ENCODE measurements around the gene TASP1.
A peak's percentile ranks its signal among the peaks of the same experiment; 100 is the strongest.
"Not testable (repeated sequence)": the region's sequence is repeated elsewhere in the genome, so short reads cannot be mapped to it uniquely, and the experiment has no call there.

TASP1 gene

DNA sequence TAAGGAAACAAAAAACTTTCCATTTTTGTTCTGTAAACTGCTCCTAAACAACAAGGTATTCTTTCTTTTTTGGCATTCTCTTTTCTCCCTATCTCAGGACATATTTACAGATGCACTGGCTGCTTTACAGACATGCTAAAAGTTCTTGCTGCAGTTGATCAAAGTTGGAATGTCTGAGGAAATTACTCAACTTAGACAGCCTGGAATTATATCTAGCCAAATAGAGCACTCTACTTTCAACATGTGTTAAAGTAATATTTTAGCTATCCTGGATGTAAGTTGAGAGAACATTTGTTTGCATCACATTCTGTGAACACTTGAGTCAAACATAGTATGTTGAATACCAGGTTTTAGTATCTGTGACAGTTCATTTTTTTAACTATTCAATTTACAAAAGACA, 24.8 kb downstream of the TASP1 start:
- no peak for DNase-seq
- no peaks in the 10 kb centered on the region for H3K27me3 Mint-ChIP-seq (ENCODE audit: low read depth, poor library complexity)
- H3K36me3 Mint-ChIP-seq (ENCODE audit: low read depth): peaks cover 20% of the 10 kb centered on the region
- TF ChIP-seq, protein P1, sequence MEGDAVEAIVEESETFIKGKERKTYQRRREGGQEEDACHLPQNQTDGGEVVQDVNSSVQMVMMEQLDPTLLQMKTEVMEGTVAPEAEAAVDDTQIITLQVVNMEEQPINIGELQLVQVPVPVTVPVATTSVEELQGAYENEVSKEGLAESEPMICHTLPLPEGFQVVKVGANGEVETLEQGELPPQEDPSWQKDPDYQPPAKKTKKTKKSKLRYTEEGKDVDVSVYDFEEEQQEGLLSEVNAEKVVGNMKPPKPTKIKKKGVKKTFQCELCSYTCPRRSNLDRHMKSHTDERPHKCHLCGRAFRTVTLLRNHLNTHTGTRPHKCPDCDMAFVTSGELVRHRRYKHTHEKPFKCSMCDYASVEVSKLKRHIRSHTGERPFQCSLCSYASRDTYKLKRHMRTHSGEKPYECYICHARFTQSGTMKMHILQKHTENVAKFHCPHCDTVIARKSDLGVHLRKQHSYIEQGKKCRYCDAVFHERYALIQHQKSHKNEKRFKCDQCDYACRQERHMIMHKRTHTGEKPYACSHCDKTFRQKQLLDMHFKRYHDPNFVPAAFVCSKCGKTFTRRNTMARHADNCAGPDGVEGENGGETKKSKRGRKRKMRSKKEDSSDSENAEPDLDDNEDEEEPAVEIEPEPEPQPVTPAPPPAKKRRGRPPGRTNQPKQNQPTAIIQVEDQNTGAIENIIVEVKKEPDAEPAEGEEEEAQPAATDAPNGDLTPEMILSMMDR (IDR thresholded peaks at IDR 0.05): no peak
- no peak overlapping the region for H3K27ac Mint-ChIP-seq
- H3K4me3 Mint-ChIP-seq: no peak overlapping the region
- no peaks in the 10 kb centered on the region for H3K9me3 Mint-ChIP-seq
- peaks cover 23% of the 10 kb centered on the region for H3K4me1 Mint-ChIP-seq

DNA sequence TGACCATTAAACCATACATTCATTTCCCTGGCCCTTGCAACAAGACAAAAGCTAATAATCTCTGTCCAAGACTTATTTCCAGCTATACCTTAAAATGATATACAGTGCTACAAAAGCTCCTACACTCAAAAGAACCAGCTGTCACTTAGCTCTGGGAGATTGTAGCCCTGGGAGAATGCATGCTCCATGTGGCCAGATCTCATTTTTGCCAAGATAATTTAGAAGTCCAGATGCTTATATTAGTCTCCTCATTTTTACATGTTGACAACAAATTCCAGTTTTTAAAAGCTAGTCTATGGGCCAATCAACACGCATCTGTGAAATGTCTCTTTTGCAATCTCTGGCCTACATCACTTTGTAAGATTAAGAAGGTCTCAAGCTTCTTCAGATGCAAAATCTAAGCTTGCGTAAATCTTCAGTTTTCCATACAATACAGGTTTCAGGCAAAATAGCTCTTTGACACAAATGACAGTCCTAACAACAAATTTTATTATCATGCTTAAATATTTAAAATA, 27.1 kb downstream of the TASP1 start:
- DNase-seq: no peak
- Mint-ChIP-seq H3K27ac (no peak overlapping the region), H3K36me3 (ENCODE audit: low read depth) (peaks cover 28% of the 10 kb centered on the region), H3K9me3 (no peaks in the 10 kb centered on the region), H3K4me3 (no peak overlapping the region), H3K27me3 (ENCODE audit: low read depth, poor library complexity) (no peaks in the 10 kb centered on the region), H3K4me1 (peaks cover 15% of the 10 kb centered on the region)
- TF ChIP-seq, protein P1 (IDR thresholded peaks at IDR 0.05): no peak

GRCh38 chr20:13610184-13610583, 28.5 kb downstream of the TASP1 start:
- H3K4me3 Mint-ChIP-seq: no peak overlapping the region
- H3K9me3 Mint-ChIP-seq: no peaks in the 10 kb centered on the region
- no peak for DNase-seq

DNA sequence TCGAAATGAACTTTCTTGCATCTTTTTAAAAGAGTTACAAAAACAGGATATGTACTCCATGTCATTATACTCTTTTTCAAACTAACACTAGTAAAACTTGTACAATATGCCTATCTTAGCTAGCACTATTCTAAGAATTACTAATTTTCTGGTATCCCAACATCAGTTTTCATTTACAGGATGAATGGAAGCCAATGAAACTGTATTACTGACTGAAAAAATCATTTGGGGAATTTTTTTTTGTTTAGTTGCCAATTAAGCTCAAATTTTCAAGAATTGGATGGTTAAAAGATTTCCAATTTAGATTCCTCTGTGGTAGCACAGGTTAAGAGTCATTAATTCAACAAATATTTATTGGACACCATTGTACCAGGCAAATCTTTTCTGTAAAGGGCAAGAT, 30.7 kb downstream of the TASP1 start:
- no peak overlapping the region for H3K27ac Mint-ChIP-seq
- DNase-seq: no peak
- peaks cover 11% of the 10 kb centered on the region for H3K4me1 Mint-ChIP-seq
- TF ChIP-seq, protein P1 (IDR thresholded peaks at IDR 0.05): no peak
- H3K4me3 Mint-ChIP-seq: no peak overlapping the region
- H3K9me3 Mint-ChIP-seq: peaks cover 7% of the 10 kb centered on the region
- H3K27me3 Mint-ChIP-seq (ENCODE audit: low read depth, poor library complexity): no peaks in the 10 kb centered on the region
- peaks cover 55% of the 10 kb centered on the region for H3K36me3 Mint-ChIP-seq (ENCODE audit: low read depth)

More at GRCh38 chr20:13610184-13610583, 28.5 kb downstream of the TASP1 start:
- TF ChIP-seq, protein P1 (IDR thresholded peaks at IDR 0.05): peak; percentile 13
- Mint-ChIP-seq H3K36me3 (ENCODE audit: low read depth) (peaks cover 36% of the 10 kb centered on the region), H3K27ac (no peak overlapping the region), H3K4me1 (peaks cover 13% of the 10 kb centered on the region), H3K27me3 (ENCODE audit: low read depth, poor library complexity) (no peaks in the 10 kb centered on the region)

DNA sequence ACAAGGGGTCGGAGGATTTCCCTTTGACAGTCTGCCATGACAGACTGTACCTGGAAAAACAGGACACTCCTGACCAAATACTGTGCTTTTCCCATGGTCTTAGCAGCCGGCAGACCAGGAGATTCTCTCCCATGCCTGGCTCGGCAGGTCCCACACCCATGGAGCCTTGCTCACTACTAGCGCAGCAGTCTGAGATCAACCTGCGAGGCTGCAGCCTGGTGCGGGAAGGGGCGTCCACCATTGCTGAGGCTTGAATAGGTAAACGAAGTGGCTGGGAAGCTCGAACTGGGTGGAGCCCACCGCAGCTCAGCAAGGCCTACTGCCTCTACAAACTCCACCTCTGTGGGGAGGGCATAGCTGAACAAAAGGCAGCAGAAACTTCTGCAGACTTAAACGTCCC, 45.3 kb downstream of the TASP1 start:
- Mint-ChIP-seq H3K9me3 (peaks cover 62% of the 10 kb centered on the region), H3K36me3 (ENCODE audit: low read depth) (peaks cover 85% of the 10 kb centered on the region)
- H3K27me3 Mint-ChIP-seq (ENCODE audit: low read depth, poor library complexity); H3K27ac Mint-ChIP-seq; H3K4me1 Mint-ChIP-seq; DNase-seq; H3K4me3 Mint-ChIP-seq: not testable (repeated sequence)

DNA sequence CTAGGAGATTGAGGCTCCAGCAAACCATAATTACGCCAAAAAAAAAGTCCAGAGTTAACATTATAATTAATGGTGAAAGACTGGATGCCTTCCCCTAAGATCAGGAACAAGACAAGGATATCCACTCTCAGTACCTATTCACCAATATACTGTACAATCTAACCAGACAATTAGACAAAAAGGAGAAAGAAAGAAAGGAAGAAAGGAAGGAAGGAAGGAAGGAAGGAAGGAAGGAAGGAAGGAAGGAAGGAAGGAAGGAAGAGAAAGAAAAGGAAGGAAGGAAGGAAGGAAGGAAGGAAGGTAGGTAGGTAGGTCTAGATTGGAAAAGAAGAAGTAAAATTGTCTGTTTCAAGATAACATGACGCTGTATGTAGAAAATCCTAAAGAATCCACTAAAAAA, 50.7 kb downstream of the TASP1 start:
- Mint-ChIP-seq H3K27me3 (ENCODE audit: low read depth, poor library complexity) (no peaks in the 10 kb centered on the region), H3K27ac (no peak overlapping the region), H3K4me1 (no peaks in the 10 kb centered on the region), H3K4me3 (no peak overlapping the region), H3K9me3 (peaks cover 64% of the 10 kb centered on the region), H3K36me3 (ENCODE audit: low read depth) (peaks cover 94% of the 10 kb centered on the region)
- TF ChIP-seq, protein P1 (IDR thresholded peaks at IDR 0.05): no peak
- no peak for DNase-seq

Measured in nephron progenitor cell (in vitro differentiated cells).